ENCODE data around the gene CNPY1.
"Not testable (repeated sequence)": the region's sequence is repeated elsewhere in the genome, so short reads cannot be mapped to it uniquely, and the experiment has no call there.

CNPY1 gene

DNA sequence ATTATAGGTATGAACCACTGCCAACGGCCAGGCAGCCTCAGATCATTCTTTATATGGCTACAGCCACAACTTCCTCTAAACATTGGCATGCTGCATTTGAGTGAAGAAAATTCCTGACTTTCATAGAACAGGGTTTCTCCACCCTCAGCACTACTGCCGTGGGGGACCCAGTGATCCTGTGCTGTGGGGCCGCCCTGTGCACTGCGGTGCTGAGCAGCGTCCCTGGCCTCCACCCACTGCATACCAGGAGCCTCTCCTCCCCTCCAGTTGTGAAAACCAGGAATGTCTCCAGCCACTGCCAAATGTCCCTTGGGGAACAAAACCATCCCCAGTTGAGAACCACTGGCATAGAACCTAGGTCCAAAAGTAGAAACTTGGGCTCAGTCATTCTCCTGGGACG is 15.8 kb downstream of the CNPY1 start:
- no peak for DNase-seq

DNA sequence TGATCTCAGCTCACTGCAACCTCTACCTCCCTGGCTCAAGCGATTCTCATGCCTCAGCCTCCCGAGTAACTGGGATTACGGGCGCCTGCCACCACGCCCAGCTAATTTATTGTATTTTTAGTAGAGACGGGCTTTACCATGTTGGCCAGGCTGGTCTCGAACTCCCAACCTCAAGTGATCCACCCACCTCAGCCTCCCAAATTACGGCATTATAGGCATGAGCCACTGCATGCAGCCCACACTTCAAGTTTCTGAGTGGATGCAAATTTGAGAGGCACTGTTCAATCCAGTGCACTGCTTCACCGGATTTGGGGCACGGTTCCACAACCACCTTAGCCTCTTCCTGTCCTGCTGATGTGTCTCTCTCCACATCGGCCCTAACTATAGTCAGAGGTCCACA is 16.5 kb downstream of the CNPY1 start:
- no peak for DNase-seq

DNA sequence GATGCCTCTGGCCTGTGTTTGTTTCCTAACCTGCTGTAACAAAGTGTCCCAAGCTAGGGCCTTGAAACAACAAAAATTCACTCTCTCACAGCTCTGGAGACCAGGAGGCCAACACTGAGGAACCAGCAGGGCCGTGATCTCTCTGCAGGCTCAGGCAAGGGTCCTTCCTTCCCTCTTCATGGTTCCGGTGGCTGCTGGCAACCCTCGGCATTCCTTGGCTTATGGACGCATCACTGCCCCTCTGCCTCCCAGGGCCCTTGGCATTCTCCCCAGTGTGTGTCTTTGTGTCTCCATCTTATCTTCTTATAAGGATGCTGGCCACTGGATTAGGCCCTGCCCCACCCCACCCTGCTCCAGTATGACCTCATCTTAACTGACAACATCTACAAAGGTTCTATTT is 17.0 kb downstream of the CNPY1 start:
- no peak for DNase-seq

- DNase-seq = no peak
These were observed 18.7 kb downstream of the CNPY1 start for GRCh38 chr7:155527664-155528063.

GRCh38 chr7:155526225-155526624 is 20.1 kb downstream of the CNPY1 start:
- DNase-seq = no peak

DNA sequence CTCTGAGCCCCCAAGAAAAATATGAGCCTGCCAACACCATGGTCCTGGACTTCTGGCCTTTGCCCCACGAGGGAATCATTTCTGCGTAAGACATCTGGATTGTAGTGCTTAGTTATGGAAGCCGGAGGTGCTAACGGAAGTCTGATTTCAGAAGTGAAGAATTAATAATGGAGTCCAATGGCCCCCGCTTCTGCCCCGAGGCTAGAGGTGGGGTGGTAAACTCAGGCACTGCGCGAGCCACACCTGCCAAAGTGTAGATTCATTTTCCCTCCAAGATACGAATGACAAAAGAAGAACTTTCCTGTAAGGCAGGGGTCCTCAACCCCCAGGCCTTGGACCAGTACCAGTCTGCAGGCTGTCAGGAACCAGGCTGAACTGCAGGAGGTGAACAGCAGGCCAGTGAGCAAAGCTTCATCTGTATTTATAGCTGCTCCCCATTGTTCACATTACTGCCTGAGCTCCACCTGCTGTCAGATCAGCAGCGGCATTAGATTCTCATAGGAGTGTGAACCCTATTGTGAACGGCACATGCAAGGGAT is 22.3 kb downstream of the CNPY1 start:
- no peak for DNase-seq

DNA sequence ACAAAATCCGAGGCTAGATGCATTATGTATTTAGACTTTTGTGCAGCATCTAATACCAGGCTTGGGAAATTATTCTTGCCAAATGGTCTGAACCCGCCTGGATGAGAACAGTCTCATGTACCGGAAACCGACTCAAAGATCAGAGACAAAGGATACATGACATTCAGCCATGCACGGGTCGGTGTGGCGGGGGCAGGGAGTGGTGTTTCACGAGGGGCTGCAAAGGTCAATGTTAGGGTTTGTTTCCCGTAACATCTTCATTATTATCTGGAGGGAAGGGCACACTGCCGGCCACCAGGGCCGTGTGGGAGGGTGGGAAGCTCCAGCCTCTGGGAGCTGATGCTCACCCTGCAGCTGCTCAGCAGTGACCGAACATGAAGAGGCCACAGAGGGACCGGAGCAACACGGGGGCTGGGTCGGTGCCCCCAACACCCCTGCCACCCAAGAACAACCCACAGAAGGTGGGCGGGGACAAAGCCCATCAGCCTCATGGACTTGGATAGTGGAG is 23.1 kb downstream of the CNPY1 start:
- DNase-seq = no peak

- DNase-seq = no peak
These were observed 24.5 kb downstream of the CNPY1 start for GRCh38 chr7:155521743-155522398.

- DNase-seq = no peak
These were observed 25.2 kb downstream of the CNPY1 start for GRCh38 chr7:155521007-155521742.

GRCh38 chr7:155520114-155520513 is 26.2 kb downstream of the CNPY1 start:
- no peak for DNase-seq

DNA sequence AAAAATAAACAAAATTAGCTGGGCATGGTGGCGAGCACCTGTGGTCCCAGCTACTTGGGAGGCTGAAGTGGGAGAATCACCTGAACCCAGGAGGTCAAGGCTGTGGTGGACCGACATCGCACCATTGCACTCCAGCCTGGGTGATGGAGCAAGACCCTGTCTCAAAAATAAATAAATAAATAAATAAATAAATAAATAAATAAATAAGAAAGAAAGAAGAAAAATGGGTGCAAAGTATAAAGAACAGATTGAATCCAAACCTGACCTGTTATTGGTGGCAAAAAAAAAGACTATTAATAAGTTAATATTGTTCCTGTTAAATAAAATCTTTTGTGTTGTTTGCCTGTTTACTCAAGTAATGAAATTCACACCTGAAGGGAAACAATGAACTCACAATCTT is 27.0 kb downstream of the CNPY1 start:
- DNase-seq = not testable (repeated sequence)

- DNase-seq = no peak
These were observed 27.7 kb downstream of the CNPY1 start for GRCh38 chr7:155518633-155519032.

GRCh38 chr7:155517969-155518368 is 28.4 kb downstream of the CNPY1 start:
- no peak for DNase-seq

GRCh38 chr7:155517452-155517851 is 28.9 kb downstream of the CNPY1 start:
- DNase-seq = no peak

- no peak for DNase-seq
These were observed 29.9 kb downstream of the CNPY1 start for GRCh38 chr7:155516466-155516865.

DNA sequence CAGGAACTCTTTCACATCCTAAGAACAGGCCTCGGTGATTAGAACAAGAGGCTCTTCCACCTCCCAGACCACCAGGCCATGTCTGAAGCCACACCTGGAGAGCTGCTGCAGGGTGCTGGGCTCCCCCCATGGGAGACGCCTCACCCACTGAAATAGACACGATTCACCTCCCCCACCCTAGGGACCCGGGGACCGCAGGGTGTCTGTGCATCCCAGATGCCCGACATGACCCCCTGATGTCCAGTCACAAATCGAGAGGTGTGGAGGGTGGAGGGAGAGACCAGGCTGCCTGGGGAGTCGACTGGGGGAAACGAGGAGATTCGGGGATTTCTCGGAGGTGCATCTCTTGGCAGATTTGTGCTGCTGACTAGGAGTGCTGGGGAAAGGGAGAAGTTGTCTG is 31.0 kb downstream of the CNPY1 start:
- no peak for DNase-seq

- no peak for DNase-seq
These were observed 32.1 kb downstream of the CNPY1 start for GRCh38 chr7:155514296-155514695.

GRCh38 chr7:155513543-155514285 is 32.6 kb downstream of the CNPY1 start:
- DNase-seq = no peak

GRCh38 chr7:155512246-155512887 is 34.0 kb downstream of the CNPY1 start:
- DNase-seq = peak; percentile 3

DNA sequence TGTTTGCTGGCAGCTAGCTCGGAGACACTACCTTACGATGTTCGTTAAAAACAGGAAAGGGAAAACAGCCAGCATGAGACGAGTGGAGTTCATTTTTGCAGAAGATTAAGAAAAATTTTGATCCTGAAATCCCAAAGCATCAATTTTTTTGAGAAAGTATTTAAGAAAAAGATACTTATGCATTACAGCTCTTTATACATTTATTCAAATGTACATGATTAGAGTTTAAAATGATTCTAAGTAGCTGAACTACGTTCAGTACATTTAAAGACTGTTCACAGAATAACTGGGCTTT is 34.7 kb downstream of the CNPY1 start:
- no peak for DNase-seq

DNA sequence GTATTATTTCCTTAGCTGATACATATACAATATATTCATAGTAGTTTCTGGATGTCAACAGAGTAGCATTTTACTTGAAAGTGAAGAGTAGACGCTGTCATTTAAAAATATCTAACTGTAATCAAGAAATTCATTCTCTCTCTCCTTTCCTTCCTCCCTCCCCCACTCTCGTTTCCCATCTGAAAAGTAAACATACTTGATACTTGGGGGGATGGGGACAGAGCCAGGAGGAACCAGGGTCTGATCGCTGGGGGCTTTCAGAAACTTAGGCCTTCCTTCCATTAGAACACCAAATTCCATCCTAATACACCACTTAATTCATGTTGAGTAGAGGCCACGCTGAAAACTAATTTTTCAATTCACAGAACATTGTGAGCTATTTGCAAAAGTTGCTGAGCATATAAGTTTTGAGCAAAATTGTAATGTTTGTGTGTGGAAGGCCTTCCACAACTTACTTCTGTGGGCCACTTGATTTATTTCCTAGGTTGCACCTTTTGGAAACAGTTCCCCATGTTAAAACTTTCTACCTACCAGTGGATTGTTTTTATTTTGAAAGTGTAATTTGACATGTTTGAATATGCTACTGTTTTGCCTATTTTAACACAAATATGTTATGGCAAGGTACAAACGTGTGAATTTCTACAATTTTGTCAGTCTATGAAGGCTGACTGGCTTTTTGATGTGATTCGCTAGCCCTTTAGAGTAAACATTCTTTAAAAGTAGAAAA is 35.2 kb downstream of the CNPY1 start:
- no peak for DNase-seq

DNA sequence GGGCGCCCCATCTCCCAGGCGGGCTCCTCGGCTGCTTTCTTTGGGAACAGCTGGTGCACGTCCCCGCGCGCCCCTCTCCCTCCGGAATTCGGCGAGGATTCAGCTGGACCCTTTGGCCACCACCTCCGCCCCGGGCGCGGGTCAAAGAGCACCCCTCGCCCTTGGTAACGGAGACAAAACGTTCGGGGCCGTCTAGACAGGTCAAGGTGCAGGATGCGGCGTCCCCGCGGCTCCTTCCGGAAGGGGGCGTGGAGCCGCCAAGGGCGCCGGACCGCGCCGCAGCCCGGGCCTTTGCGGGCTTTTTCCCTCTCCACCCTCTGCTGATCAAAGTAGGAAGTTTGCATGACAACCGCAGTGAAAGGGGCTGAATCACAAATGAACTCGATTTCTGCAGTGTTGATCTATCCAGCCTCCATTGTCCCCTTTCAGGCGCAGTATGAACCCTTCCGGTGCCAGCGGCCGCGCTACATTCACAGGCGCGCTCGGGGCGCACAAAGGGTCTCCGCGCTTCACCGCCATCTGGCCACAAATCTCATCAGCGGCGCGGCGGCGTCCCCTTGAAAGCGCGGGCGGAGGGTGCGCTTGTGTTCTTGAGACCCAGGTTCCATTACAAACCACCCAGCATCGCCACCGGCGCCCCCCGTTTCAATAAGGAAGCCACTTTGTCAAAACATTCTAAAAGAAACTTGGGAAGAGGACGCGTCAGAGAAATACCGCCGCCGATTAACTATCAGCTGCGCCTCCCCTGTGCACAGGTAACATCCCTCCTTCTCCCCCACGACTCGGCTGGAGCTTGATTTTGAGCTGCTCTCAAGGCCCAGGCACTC is 36.4 kb downstream of the CNPY1 start:
- DNase-seq = no peak

Data from NCI-H1105 treated with DMSO at 0.1 percent for 48 hours (cell line).